GM18873 (cell line): ENCODE data around the gene CD34.

Experiments
- ATAC-seq: cut with Tn5 transposase; IDR thresholded peaks from one replicate; pipeline ENCODE4 v1.9.1; 2021; ENCODE audit warnings: mild to moderate bottlenecking, moderate library complexity, moderate number of reproducible peaks; ENCODE audit not compliant: unreplicated experiment, low FRiP score

Gene CD34

GRCh38 chr1:207901041-207901653 lies 9.8 kb downstream of the CD34 start:
- no peak for ATAC-seq

DNA sequence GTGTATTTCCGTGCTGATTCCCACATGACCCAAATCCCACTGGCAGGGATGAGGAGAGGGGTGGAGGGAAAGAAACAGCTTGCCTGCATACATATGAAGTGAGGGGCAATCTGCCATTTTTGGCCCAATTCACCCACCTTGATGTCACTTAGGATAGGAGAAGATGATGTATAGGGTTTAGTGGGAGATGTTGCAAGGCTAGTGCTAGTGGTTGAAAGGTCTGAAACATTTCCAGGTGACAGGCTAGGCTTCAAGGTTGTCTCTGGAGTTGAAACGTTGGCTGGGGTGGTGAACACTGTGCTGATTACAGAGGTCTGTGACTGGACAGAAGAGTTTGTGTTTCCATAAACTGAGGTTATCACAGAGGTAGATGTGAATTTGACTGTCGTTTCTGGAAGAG lies 12.1 kb downstream of the CD34 start:
- no peak for ATAC-seq

- no peak for ATAC-seq
Observed at GRCh38 chr1:207898260-207898659, 12.7 kb downstream of the CD34 start.

- no peak for ATAC-seq
Observed at GRCh38 chr1:207897188-207897587, 13.7 kb downstream of the CD34 start.

- no peak for ATAC-seq
Observed at GRCh38 chr1:207896547-207896946, 14.4 kb downstream of the CD34 start.

GRCh38 chr1:207894704-207895103 lies 16.2 kb downstream of the CD34 start:
- ATAC-seq, result no peak

GRCh38 chr1:207893737-207894582 lies 17.0 kb downstream of the CD34 start:
- ATAC-seq, result no peak

DNA sequence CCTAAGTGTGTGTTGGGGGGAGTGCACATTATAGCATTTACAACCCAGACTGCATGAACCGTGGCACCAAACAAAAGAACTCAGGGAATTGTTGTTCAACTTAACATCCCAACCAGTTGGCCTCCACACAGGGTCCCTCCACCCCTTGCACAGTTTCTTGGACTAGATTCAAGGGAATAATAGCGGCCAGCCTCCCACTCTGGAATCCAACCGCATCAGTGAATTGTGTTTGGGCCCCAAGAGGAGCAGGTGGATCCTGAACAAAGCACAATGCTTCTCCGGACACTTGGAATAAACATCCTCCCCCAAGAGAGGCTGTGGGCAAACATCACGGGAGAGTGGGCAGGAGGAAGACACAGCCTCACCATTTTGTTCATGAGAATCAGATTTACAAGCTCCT lies 18.2 kb downstream of the CD34 start:
- ATAC-seq, result no peak

DNA sequence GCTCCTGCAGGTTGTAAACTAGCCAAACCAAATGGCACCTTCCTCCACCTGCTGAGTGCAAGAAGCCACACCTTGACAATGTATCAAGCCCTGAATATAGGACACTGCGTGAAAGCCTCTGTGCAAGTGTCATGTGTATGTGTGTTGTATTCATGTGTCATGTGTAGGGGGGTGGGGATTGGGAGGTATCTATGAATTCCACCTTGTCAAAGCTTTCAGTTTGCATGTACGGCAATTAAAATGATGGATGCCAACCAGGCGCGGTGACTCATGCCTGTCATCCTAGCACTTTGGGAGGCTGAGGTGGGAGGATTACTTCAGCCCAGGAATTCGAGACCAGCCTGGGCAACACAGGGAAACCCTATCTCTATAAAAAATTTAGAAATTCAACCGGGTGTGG lies 19.8 kb downstream of the CD34 start:
- ATAC-seq, result no peak

- no peak for ATAC-seq
Observed at GRCh38 chr1:207890136-207890738, 20.7 kb downstream of the CD34 start.

DNA sequence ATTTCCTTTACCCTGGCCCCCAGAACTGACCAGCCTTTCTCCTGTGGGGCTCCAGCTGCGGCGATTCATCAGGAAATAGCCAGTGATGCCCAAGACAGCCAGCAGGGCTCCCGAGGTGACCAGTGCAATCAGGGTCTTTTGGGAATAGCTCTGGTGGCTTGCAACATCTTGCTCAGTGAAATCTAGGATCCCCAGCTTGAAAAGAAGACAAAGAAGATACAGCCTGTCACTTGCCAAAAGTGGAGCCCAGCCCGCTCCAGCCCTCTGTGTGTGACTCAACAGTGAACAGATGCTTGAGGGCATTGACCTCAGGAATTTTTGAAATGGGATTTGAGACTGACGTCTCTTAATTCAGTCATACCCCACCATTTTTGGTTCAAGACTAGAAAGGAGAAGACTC lies 22.3 kb downstream of the CD34 start:
- no peak for ATAC-seq

GRCh38 chr1:207887542-207888201 lies 23.3 kb downstream of the CD34 start:
- ATAC-seq, result no peak

DNA sequence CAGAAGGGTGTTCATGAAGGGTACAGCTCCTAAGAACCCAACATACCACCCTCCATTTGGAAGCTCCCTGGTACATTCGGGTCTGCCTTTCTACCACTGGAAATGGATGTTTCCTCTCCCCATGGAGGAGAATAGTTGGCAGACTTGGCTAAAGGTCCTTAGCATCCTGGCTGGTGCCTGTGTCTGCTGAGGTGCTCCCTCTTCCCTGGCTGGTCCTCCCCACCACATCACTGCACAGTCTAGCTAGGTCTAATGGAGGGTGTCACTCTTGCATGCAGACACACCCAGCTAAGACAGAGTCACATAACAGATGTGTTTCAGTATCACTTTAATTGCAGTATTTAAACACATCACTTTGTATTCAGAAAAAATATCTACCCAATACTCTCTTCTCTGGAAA lies 24.7 kb downstream of the CD34 start:
- no peak for ATAC-seq

DNA sequence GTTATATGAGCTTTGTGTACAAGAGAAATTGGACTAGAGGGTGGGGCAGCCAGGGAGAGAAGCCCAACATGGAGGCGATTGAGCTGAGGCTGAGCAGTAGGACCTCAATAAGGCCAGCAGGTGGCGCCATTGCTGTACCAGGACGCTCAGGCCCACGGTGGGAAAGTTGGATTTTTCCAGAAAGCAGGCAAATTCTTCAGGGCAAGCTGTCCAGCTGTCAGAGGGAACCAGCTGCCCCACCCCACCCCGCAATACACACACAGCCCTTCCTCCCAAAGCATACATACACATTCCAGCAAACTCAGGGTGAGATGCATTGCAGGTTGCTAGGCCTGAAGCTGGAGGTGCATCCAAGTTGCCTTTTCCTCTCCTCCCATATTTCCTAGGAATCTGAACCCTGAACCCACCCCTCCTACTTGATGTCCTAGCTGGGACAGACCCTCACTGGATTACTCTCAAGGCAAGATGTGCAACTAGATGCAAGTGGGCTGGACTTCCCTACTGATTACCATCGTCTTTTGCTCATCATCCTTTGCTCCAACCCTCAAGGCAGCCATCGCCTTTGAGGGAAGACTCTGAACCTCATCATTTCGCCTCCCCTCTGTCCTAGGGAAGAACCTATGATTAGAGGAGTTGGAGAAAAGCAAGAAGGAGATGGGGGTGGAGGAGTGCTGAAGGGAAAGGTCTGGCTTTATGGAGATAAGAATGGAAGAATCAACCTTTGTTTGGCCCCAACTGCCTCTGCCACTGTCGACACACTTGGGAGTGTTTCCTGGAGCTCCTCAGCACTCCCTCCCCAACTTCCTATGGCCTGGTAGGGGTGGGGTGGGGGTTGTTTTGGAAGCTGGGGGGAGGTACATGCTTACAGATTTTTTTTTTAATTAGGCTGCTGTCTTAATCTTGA lies 25.5 kb downstream of the CD34 start:
- peak; percentile 49 for ATAC-seq

DNA sequence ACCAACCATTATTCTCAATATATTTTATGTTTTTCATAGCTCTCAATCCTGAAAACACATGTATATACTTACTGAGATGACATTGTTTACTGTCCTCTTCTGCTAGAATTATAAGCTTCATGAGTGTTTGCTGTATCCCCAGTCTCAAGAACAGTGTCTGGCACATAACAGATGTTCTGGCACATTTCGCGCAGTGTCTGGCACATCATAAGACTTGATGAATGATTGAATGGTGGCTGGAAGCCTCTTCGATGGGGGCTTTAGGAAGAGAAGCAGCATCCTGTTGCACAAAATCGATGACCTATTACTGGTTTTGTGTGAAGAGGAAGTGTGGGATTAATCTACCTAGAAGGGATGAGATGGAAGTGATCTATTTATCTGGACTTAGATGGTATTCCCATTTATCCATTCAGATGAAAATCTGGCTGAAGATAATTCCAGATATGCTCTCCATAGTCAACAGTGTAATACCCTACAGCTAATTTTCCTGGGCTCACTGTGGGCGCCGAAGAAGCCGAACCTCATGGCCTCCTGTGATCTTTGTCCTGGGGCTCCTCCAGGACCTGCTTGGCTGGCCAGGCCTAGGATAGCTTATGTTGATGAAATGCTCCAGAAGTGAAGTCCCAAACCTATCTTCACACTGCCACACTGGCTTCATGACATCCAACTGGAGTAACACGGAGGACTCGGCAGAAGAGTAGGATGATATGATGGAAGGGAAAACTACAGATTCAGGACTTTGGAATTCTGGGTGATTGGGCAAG lies 26.5 kb downstream of the CD34 start:
- no peak for ATAC-seq

GRCh38 chr1:207883660-207884250 lies 27.2 kb downstream of the CD34 start:
- ATAC-seq, result no peak

DNA sequence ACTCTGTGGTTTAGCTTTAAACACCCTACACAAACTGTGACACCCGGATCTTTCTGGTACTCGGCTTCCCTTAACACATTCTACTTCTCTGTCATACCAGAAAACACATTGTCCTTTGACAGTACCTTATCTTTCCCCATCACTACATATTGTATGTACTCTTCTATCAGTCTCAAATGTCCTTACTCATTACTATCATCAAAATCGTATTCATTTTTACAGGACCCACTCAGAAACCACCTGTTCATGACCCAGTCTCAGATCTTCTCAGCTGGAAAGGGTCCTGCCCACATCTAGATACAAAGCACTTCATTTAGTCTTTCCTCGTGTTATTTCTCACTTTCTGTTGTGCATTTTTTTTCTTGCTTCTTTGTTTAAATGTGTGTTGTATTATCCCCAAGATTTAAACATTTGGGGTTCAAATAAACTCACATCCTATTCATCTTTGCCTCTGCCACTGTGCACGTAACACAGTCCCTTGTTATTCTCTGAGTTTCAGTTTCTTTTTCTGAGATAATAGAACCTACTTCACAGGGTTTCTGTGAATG lies 27.7 kb downstream of the CD34 start:
- no peak for ATAC-seq

- ATAC-seq, result no peak
Observed at GRCh38 chr1:207882692-207883091, 28.2 kb downstream of the CD34 start.

GRCh38 chr1:207878939-207879338 lies 32.0 kb downstream of the CD34 start:
- ATAC-seq, result no peak
